Measurements from ENCODE around the gene CCSAP. TPM values are rescaled to one million over a fixed set of nuclear protein-coding genes. Genes with fewer than 3 reads are reported as not detected.

The CCSAP gene
- total and polyA plus RNA-seq, 2 of the 13 experiments (the other 11 are each of a cell fraction or from before 2014, with no cell fraction given), result 3.7 to 9.0 TPM

GRCh38 chr1:229309684-229310083, 33.2 kb downstream of the CCSAP start:
- BruUV-seq (replicated peaks), result no TSS peak
- ATAC-seq, result no peak
- in situ Hi-C loops (cut with HindIII; ENCODE audit: extremely low pct_ligation_motif_present, low pct_unique_long_range_greater_than_20kb) (no loop called here), intact Hi-C loops (cut with micrococcal nuclease; ENCODE audit: unreplicated experiment) (no loop called here)
- no peaks in the 10 kb centered on the region for H4K20me1 ChIP-seq (ENCODE audit: insufficient read depth, low read length)
- ChIA-PET CTCF (ENCODE audit: low intra/inter-chr PET ratio, low total read pairs) (no interaction called here), POLR2A (no interaction called here)
- TF ChIP-seq SOX5 (CRISPR knock-in tag; IDR thresholded peaks at IDR 0.05; ENCODE audit: borderline replicate concordance), result no peak
- no peak for TF ChIP-seq RFXANK (CRISPR knock-in tag; IDR thresholded peaks at IDR 0.05)
- TF ChIP-seq ZSCAN21 (CRISPR knock-in tag; IDR thresholded peaks at IDR 0.05; ENCODE audit: borderline replicate concordance), result no peak
- no peak for TF ChIP-seq ZNF713 (CRISPR knock-in tag; IDR thresholded peaks at IDR 0.05)
- TF ChIP-seq NR2F2 (IDR thresholded peaks at IDR 0.05; ENCODE audit: borderline replicate concordance, low read depth), result no peak
- no peak for TF ChIP-seq AGO1 (IDR thresholded peaks at IDR 0.05; ENCODE audit: low read depth, low read length, poor library complexity, severe bottlenecking)
- no peak for TF ChIP-seq ZNF136 (CRISPR knock-in tag; IDR thresholded peaks at IDR 0.05; ENCODE audit: low read depth)
- TF ChIP-seq, protein P1, sequence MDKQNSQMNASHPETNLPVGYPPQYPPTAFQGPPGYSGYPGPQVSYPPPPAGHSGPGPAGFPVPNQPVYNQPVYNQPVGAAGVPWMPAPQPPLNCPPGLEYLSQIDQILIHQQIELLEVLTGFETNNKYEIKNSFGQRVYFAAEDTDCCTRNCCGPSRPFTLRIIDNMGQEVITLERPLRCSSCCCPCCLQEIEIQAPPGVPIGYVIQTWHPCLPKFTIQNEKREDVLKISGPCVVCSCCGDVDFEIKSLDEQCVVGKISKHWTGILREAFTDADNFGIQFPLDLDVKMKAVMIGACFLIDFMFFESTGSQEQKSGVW (CRISPR knock-in tag; IDR thresholded peaks at IDR 0.05; ENCODE audit: borderline replicate concordance), result no peak
- TF ChIP-seq RNF2 (conservative IDR thresholded peaks at IDR 0.05; ENCODE audit: low read depth), result no peak
- TF ChIP-seq ZNF101 (CRISPR knock-in tag; IDR thresholded peaks at IDR 0.05; ENCODE audit: borderline replicate concordance, low read depth), result no peak
- TF ChIP-seq HMGA1 (CRISPR knock-in tag; conservative IDR thresholded peaks at IDR 0.05), result no peak
- no peak for TF ChIP-seq PHF5A (CRISPR knock-in tag; IDR thresholded peaks at IDR 0.05; ENCODE audit: low read depth, unreplicated experiment)
- no peak for TF ChIP-seq UBTF (CRISPR knock-in tag; IDR thresholded peaks at IDR 0.05)
- no peak for TF ChIP-seq ZBTB25 (CRISPR knock-in tag; IDR thresholded peaks at IDR 0.05)
- TF ChIP-seq ZNF768 (CRISPR knock-in tag; IDR thresholded peaks at IDR 0.05), result no peak
- no peak for TF ChIP-seq SNAI1 (CRISPR knock-in tag; IDR thresholded peaks at IDR 0.05; ENCODE audit: borderline replicate concordance)
- TF ChIP-seq ZNF543 (CRISPR knock-in tag; IDR thresholded peaks at IDR 0.05), result no peak
- TF ChIP-seq ZNF589 (CRISPR knock-in tag; conservative IDR thresholded peaks at IDR 0.05), result no peak
- TF ChIP-seq NFRKB (IDR thresholded peaks at IDR 0.05), result no peak
- TF ChIP-seq NCOA5 (CRISPR knock-in tag; IDR thresholded peaks at IDR 0.05), result no peak
- 92% methylated on average over 2 of the region's 2 CpGs for WGBS (ENCODE audit: low lambda C conversion rate)
- no peak overlapping the region for H3K27ac ChIP-seq (ENCODE audit: extremely low read length, insufficient read depth, low read length)
- no peak overlapping the region for H3K4me2 ChIP-seq (ENCODE audit: low read depth, low read length)
- no peak overlapping the region for H3K9ac ChIP-seq (ENCODE audit: insufficient read depth, low read depth, low read length)
- H3K79me2 ChIP-seq (ENCODE audit: insufficient read depth, low read length), result no peaks in the 10 kb centered on the region
- DNase-seq (ENCODE audit: low spot score), result no peak
- no peak for FAIRE-seq
- no peaks in the 10 kb centered on the region for H3K27me3 ChIP-seq (ENCODE audit: control insufficient read depth in 1 of 2, insufficient read depth in 2 of 2, low read length in 2 of 2)
- H3K9me3 ChIP-seq (ENCODE audit: low read length), result no peaks in the 10 kb centered on the region
- peaks cover 3 to 40% of the 10 kb centered on the region in 2 experiments; a peak in 4 of 5 replicates for H3K36me3 ChIP-seq (replicated peaks in 1 of 2; ENCODE audit: control insufficient read depth in 1 of 2, insufficient read depth in 2 of 2, low read length in 2 of 2)
- H3K4me1 ChIP-seq (ENCODE audit: insufficient read depth, low read length), result peaks cover 7% of the 10 kb centered on the region
- no peak overlapping the region for H3K4me3 ChIP-seq (replicated peaks in 1 of 3; ENCODE audit: insufficient read depth in 1 of 3, low read depth in 2 of 3, low read length in 3 of 3)
- no peak overlapping the region for H2AFZ ChIP-seq (ENCODE audit: low read length)
